Activated CD4-positive, alpha-beta T cell treated with anti-CD3 and anti-CD28 coated beads, Interleukin-2, amount 10 ng/mL, durations not matched to agents 7 days and 5 days (primary cell): ENCODE measurements around the gene ZNF598. TPM values are rescaled to one million over a fixed set of nuclear protein-coding genes. Genes with fewer than 3 reads are reported as not detected.
A peak's percentile ranks its signal among the peaks of the same experiment; 100 is the strongest.

Experiments
- CTCF ChIA-PET: fragments of 350-600 bp; sonication (Branson Sonifier 250); formaldehyde crosslinking; loops from one replicate; lab custom pipeline; 2021; ENCODE audit warnings: antibody characterized with exemption; lab: Charles Lee
- POLR2A ChIA-PET: fragments of 350-600 bp; sonication (Branson Sonifier 250); formaldehyde crosslinking; loops from one replicate; lab custom pipeline; 2021; ENCODE audit warnings: antibody characterized with exemption; lab: Charles Lee
- DNase-seq: peaks from one replicate; pipeline ENCODE4 v3.0.0-alpha.2; 2020
- H3K27ac Mint-ChIP-seq: one replicate; pipeline ENCODE4 v1.8.0; 2021; ENCODE audit warnings: mild to moderate bottlenecking, moderate library complexity, mixed read lengths
- H3K27me3 Mint-ChIP-seq: one replicate; pipeline ENCODE4 v1.8.0; 2021; ENCODE audit warnings: mixed read lengths
- H3K36me3 Mint-ChIP-seq: one replicate; pipeline ENCODE4 v1.8.0; 2021; ENCODE audit warnings: low read depth, mixed read lengths
- H3K4me1 Mint-ChIP-seq: one replicate; pipeline ENCODE4 v1.8.0; 2021; ENCODE audit warnings: mixed read lengths
- H3K4me3 Mint-ChIP-seq: one replicate; pipeline ENCODE4 v1.8.0; 2021; ENCODE audit warnings: mild to moderate bottlenecking, moderate library complexity, mixed read lengths
- H3K9me3 Mint-ChIP-seq: one replicate; pipeline ENCODE4 v1.8.0; 2021; ENCODE audit warnings: mixed read lengths
- total RNA-seq, 2 experiments: library from RNA; stranded (reverse); gene quantifications; one replicate each; pipeline ENCODE4 v1.2.3, GENCODE V29; 2021

The ZNF598 gene
- total RNA-seq, 2 experiments from 2014 or later = 56.3 to 56.5 TPM

- Mint-ChIP-seq H3K9me3 (no peaks in the 10 kb centered on the region), H3K36me3 (peaks cover 19% of the 10 kb centered on the region), H3K27me3 (no peaks in the 10 kb centered on the region), H3K4me1 (peaks cover 11% of the 10 kb centered on the region), H3K27ac (no peak overlapping the region), H3K4me3 (no peak overlapping the region)
- no peak for DNase-seq
- ChIA-PET CTCF (interaction anchor here (1.2 kb wide), 2 partner anchors 15 to 17 kb away, joined by 3 read pairs; partner anchors contain the start of genes GFER and NOXO1), POLR2A (no interaction called here)
Observed at GRCh38 chr16:1998360-1998835, 11.2 kb downstream of the ZNF598 start.

DNA sequence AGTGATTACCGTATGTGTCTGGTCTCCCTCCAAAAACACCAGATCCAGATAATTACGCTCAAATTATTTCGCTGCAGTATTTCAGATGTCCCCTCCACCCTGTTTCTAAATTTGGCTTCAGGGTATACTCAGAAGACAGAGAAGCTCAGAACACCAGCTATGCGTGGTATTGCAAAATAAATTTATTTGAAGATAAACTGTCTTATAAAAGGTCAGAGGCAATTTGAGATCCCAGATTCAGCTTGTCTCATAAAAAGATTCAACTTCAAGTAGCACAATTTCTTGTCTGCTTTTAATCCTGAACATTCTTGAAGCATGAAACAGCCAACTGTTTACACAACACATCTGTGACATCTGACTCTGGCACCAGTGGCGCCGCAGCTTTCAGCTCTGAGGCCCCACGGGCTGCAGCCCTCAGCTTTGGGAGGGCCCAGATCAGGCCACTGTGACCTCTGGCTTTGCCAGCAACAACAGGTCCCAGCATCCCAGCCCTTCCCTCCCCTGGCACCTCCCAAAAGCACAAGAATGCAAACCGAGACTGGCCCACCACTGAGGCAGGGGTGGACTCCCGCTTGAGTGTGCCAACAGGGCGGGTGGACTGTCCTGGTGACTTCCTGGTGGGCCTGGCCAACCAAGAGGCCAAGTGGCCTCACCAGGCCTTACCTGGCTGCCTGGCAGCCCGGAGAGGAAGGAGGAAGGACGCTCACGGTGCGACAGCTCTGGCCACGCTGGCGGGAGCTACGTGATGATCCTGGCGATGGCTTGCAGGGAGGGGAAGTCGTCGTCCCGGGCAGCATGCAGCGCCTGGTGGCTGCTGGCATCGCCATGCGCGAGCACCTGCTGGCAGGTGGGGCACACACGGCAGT is 11.9 kb downstream of the ZNF598 start:
- ChIA-PET POLR2A (no interaction called here), CTCF (interaction anchor here (1.2 kb wide), 1 partner anchor 143 kb away, joined by 5 read pairs; no protein-coding TSS in a partner anchor)
- Mint-ChIP-seq H3K36me3 (peaks cover 19% of the 10 kb centered on the region), H3K4me1 (peaks cover 13% of the 10 kb centered on the region), H3K9me3 (no peaks in the 10 kb centered on the region), H3K27ac (no peak overlapping the region), H3K4me3 (no peak overlapping the region), H3K27me3 (no peaks in the 10 kb centered on the region)
- DNase-seq = no peak

GRCh38 chr16:1993731-1994131 is 15.9 kb downstream of the ZNF598 start:
- H3K4me3 Mint-ChIP-seq = no peak overlapping the region
- POLR2A ChIA-PET = interaction anchor here (0.9 kb wide), 1 partner anchor 160 kb away, joined by 3 read pairs; no protein-coding TSS in a partner anchor
- H3K9me3 Mint-ChIP-seq = no peaks in the 10 kb centered on the region
- CTCF ChIA-PET = interaction anchor here (0.9 to 5.0 kb wide), 5 partner anchors 10 to 29 kb away, joined by 3 to 36 read pairs (median 4); partner anchors contain the start of genes GFER and ZNF598
- DNase-seq = no peak
- peak overlapping the region; percentile 80 for H3K27ac Mint-ChIP-seq
- peaks cover 16% of the 10 kb centered on the region for H3K27me3 Mint-ChIP-seq
- H3K36me3 Mint-ChIP-seq = peaks cover 9% of the 10 kb centered on the region
- peaks cover 24% of the 10 kb centered on the region for H3K4me1 Mint-ChIP-seq

- Mint-ChIP-seq H3K27ac (no peak overlapping the region), H3K36me3 (peaks cover 3% of the 10 kb centered on the region), H3K4me3 (no peak overlapping the region), H3K9me3 (no peaks in the 10 kb centered on the region), H3K27me3 (peaks cover 21% of the 10 kb centered on the region), H3K4me1 (peaks cover 26% of the 10 kb centered on the region)
- DNase-seq = no peak
- POLR2A ChIA-PET = interaction anchor here (1.4 kb wide), 1 partner anchor 163 kb away, joined by 3 read pairs; the partner anchor contains the start of gene TRAF7
- CTCF ChIA-PET = interaction anchor here (0.9 to 5.0 kb wide), 2 partner anchors 12 to 30 kb away, joined by 3 to 36 read pairs; no protein-coding TSS in a partner anchor
Observed at GRCh38 chr16:1992704-1993317, 16.8 kb downstream of the ZNF598 start.

GRCh38 chr16:1991948-1992703 is 17.5 kb downstream of the ZNF598 start:
- Mint-ChIP-seq H3K27ac (peak overlapping the region; percentile 13), H3K4me3 (peak overlapping the region; percentile 40), H3K4me1 (peaks cover 26% of the 10 kb centered on the region), H3K27me3 (peaks cover 21% of the 10 kb centered on the region), H3K36me3 (no peaks in the 10 kb centered on the region), H3K9me3 (no peaks in the 10 kb centered on the region)
- ChIA-PET POLR2A (interaction anchor here (1.4 kb wide), 1 partner anchor 163 kb away, joined by 3 read pairs; the partner anchor contains the start of gene TRAF7), CTCF (interaction anchor here (0.6 to 5.0 kb wide), 2 partner anchors 12 to 148 kb away, joined by 3 to 36 read pairs; no protein-coding TSS in a partner anchor)
- DNase-seq = peak; percentile 98

DNA sequence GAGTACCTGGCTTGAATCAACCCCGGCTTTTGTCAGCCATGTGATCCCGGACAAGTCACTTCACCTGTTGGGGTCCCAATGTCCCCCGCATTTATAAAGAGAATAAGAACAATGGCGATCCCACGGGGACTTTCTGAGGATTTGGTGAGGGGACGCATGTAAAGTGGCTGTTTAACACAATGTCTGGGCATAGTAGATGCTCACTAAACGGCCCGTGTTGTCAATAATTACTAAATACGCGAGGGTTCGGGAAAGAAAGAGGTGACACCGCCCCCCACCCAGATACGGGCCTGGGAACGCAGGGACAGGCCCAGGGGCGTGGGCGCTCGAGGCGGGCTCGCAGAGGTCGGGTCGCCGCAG is 18.1 kb downstream of the ZNF598 start:
- POLR2A ChIA-PET = interaction anchor here (0.6 to 1.4 kb wide), 2 partner anchors 149 to 164 kb away, joined by 3 read pairs; partner anchors contain the start of gene TRAF7
- peaks cover 21% of the 10 kb centered on the region for H3K27me3 Mint-ChIP-seq

DNA sequence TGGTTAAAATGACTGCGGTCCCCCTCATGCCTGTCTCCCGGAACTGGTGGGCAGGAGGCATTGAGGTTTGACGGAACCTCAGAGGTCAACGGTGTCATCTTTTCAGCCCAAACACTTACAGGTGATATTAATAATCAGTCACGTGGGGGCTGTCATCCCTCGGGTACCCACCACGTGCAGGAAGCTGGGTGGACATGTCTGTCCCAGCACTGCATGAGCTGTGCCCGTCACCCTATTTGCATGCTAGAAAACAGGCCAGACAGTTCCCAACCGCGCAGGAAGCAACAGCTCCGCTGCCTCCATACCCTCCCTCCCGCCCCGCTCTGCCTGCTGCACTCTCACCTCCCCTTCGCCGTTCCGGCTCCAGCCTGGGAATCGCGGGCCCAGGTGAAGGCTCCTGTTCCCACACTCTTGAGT is 18.5 kb downstream of the ZNF598 start:
- Mint-ChIP-seq H3K4me1 (peaks cover 21% of the 10 kb centered on the region), H3K4me3 (peak overlapping the region; percentile 61), H3K9me3 (no peaks in the 10 kb centered on the region), H3K36me3 (peaks cover 4% of the 10 kb centered on the region), H3K27ac (peak overlapping the region; percentile 80), H3K27me3 (peaks cover 21% of the 10 kb centered on the region)
- ChIA-PET POLR2A (interaction anchor here (0.6 to 1.4 kb wide), 2 partner anchors 149 to 164 kb away, joined by 3 read pairs; partner anchors contain the start of gene TRAF7), CTCF (interaction anchor here (1.5 kb wide), 1 partner anchor 13 kb away, joined by 3 read pairs; no protein-coding TSS in a partner anchor)
- peak; percentile 49 for DNase-seq

More for the DNA sequence above, 18.1 kb downstream of the ZNF598 start:
- CTCF ChIA-PET = interaction anchor here (0.6 to 5.0 kb wide), 3 partner anchors 12 to 149 kb away, joined by 3 to 36 read pairs (median 3); no protein-coding TSS in a partner anchor
- Mint-ChIP-seq H3K4me1 (peaks cover 23% of the 10 kb centered on the region), H3K27ac (peak overlapping the region; percentile 80), H3K4me3 (peak overlapping the region; percentile 61), H3K9me3 (no peaks in the 10 kb centered on the region), H3K36me3 (peaks cover 3% of the 10 kb centered on the region)
- DNase-seq = no peak

GRCh38 chr16:1990351-1991134 is 19.1 kb downstream of the ZNF598 start:
- no peak for DNase-seq
- Mint-ChIP-seq H3K27ac (peak overlapping the region; percentile 80), H3K4me1 (peaks cover 20% of the 10 kb centered on the region)

GRCh38 chr16:1990101-1990350 is 19.6 kb downstream of the ZNF598 start:
- POLR2A ChIA-PET = no interaction called here
- CTCF ChIA-PET = interaction anchor here (1.5 kb wide), 1 partner anchor 14 kb away, joined by 3 read pairs; no protein-coding TSS in a partner anchor
- peaks cover 4% of the 10 kb centered on the region for H3K36me3 Mint-ChIP-seq
- H3K9me3 Mint-ChIP-seq = no peaks in the 10 kb centered on the region
- peaks cover 23% of the 10 kb centered on the region for H3K4me1 Mint-ChIP-seq
- no peak overlapping the region for H3K4me3 Mint-ChIP-seq
- DNase-seq = no peak
- peaks cover 21% of the 10 kb centered on the region for H3K27me3 Mint-ChIP-seq
- H3K27ac Mint-ChIP-seq = no peak overlapping the region

More at GRCh38 chr16:1990351-1991134, 19.1 kb downstream of the ZNF598 start:
- Mint-ChIP-seq H3K4me3 (peak overlapping the region; percentile 61), H3K9me3 (no peaks in the 10 kb centered on the region), H3K27me3 (peaks cover 21% of the 10 kb centered on the region), H3K36me3 (peaks cover 4% of the 10 kb centered on the region)
- POLR2A ChIA-PET = no interaction called here
- CTCF ChIA-PET = interaction anchor here (1.5 kb wide), 1 partner anchor 13 kb away, joined by 3 read pairs; no protein-coding TSS in a partner anchor

DNA sequence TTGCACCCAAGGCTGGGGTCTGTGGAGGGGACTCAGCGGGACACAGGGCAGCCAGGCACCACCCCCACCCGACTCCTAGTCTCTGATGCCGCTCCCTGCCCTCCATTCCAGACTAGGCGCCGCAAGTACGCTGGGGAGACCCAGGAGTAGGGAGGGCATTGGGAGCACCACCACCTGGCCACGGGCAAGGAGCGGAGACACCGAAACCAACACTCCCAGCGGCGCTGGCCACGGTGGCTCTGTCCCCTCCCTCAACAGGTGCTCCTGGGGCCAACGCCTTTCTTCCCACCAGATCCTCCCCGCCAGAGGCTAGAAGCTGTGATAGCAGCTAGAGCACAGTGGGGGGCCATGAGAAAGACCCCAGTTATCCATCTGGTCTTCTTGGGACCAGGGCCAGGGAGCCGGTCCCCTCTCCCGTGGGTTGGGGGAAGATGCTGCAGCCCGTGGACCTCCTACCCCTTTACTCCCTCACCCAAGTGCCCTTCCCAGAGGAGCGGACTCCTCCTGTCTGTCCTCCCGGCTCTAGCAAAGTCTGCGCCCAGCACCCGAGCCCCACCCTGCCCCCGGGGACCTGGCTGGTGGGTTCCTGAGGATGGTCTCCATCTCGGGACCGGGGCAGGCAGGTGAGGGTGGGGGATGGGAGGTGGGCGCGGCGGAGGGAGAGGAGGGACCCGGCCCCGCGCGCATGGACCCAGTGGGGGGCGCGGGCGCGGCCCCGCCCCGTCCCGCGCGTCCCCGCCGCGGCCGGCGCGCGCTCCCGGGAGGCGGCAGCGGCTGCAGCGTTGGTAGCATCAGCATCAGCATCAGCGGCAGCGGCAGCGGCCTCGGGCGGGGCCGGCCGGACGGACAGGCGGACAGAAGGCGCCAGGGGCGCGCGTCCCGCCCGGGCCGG is 20.2 kb downstream of the ZNF598 start, which contains the start of gene SYNGR3:
TSS of gene SYNGR3 (plus strand) at position 762 of the 892 bp plus-strand sequence. CDS start 133 bp downstream, outside the sequence.
- Mint-ChIP-seq H3K4me3 (peak within 1 kb of the TSS; percentile 61), H3K27me3 (peaks cover 21% of the 10 kb centered on the region), H3K4me1 (peaks cover 27% of the 10 kb centered on the region), H3K9me3 (no peaks in the 10 kb centered on the region), H3K27ac (no peak within 1 kb of the TSS), H3K36me3 (peaks cover 4% of the 10 kb centered on the region)
- ChIA-PET CTCF (no interaction called here), POLR2A (no interaction called here)
- DNase-seq = no peak
